Measurements from ENCODE around the gene WLS.

Gene WLS

GRCh38 chr1:68225781-68226180, 6.5 kb downstream of the WLS start:
- DNase-seq: no peak

DNA sequence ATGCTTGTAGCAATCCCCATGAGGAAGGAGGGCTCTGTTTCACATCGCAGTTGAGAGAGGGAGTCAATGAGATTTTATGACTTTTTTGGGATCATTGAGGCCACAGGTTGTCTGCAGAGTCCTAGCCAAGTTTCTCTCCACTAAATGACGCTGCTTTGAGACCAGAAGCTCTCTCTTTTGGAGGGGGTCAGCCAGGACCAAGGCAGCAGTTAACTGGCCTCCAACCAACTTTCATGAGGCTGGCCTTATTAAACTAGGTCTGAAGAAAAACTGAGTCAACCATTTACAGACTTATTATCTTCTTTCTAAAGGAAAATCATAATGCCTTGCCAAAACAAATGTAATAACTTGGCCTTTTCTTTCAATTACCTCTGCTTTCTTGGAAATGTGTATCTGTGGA, 8.6 kb downstream of the WLS start:
- no peak for DNase-seq

GRCh38 chr1:68221980-68222373, 10.3 kb downstream of the WLS start:
- DNase-seq: no peak

DNA sequence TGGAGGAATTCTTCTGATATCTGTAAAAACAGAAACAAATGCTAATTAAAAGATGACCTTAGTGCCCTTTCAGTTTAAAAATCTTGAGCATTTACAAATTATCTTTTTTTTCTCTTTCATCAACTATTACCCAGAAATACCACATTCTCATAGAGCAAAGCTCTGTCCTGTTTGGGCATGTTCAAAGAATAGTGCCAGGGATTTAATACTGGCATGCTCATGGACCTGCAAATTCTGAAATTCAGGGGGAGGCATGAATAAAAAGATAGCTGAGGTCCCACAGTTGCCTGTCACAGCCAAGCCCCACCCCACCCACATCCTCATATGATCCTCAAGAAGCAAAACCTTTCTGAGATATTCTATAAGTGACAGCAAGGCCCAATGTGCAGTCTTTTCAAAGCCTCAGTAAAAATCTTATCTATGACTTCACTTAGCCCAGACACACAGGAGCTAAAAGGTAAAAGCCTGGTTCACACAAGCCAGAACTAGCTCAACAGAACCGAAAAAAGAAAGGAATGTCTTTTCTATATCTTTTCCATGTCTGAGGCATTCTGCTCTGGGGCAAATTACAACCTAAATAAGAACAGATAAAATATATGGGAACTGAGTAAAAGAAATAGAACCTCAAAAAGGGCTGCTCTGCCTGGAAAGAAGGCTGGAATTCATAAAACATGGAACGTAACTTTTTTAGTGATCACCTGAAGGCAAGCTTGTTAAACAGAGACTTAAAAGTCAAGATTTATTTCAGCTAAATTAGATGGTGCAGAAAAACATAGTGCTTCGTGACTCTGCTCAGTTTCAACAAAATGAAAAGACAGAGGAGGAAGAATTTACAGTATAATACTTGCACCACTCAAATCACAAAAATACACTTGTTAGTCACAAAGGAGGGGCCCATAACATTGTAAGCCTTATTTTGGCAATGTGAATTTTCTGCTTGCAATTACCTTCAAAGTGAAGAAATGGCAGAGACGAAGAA, 11.0 kb downstream of the WLS start:
- no peak for DNase-seq

- DNase-seq: no peak
Observed at GRCh38 chr1:68220420-68220819, 11.9 kb downstream of the WLS start.

DNA sequence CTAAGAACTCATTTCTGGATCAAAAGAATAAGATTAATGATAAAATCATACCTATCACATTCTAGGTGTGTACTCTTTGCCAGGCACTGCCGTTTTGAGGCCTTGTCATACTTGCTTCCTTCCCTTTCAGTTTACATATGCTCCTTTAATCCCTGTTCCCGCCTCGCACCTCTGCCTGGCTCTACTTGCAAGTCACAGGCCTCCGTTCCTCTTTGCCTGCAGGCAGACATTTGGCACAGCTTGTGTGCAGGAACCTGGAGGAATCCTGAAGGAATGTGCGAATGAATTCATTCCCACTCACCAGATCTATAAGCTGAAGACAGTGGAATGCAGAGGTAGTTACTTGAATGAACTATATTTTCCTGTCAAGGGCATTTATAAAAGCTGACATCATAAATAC, 13.8 kb downstream of the WLS start:
- no peak for DNase-seq

DNA sequence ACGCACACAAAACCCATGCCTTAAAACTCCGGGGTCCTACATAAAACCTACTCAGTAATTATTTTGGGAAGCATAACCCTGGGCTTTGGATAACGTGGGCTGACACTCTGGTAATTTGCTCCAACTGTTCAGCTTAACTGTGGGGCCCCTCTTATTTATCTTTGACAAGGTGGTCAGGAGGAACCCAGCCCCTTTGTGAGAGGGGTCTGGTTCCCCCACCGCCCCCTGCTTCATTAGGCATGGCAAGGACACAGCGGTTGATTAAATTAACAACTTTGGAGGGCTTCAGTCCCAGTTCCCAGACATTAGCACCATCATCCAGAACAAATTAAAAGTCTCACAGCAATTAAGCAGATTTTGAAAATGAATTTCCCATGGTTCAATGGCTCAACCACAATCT, 14.7 kb downstream of the WLS start:
- no peak for DNase-seq

DNA sequence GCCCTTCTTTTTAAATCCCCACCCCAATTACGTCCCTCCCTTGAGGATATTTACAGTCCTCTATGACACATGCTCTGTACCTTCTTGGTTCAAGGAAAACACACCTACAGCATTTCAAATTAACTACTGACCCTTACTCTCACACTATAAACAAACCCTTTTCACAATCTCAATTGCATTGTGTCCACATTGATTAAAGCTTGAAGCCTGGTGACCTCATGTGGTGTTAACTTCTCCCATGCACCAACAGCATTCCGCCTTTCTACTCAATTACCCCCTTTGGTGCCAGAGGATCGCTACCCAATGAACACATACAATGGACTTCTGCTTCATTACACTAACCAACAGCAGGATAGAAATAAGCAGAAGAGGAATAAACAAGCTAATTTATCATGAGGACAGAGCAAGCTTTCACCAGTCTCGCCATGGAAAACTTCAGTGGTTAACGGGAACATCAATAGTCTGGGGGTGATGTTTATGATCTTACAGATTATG, 15.2 kb downstream of the WLS start:
- no peak for DNase-seq

DNA sequence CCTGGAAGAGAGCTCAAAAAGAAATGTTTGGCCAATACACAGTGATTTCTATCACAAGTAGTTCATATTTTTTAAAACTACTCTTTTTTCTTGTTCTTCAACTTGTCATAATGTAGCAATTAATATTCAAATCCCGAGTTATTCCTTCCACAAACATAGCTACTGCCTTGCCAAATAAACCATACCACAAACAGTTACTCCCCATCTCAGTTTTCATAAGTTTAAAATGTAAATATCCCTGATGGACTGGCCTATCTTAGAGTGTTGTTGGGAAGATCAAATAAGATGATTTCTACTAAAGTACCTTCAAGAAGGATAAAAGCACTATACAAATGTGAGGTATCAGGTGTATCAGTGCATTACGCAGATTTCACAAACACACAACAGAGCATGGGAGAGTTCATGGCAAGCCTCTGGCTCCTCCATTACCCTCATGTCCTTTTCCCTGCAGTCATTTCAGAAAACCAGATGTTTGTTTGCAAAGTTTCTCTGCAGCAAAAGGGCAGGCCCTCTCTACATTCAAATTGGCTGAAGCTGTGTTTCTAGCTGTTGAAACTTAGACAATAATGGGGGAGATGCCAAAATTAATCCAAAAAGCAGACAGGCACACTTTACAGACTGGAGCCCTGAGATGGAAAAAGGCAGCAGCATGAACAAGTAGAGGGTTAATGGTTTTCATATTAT, 16.1 kb downstream of the WLS start:
- DNase-seq: no peak

DNA sequence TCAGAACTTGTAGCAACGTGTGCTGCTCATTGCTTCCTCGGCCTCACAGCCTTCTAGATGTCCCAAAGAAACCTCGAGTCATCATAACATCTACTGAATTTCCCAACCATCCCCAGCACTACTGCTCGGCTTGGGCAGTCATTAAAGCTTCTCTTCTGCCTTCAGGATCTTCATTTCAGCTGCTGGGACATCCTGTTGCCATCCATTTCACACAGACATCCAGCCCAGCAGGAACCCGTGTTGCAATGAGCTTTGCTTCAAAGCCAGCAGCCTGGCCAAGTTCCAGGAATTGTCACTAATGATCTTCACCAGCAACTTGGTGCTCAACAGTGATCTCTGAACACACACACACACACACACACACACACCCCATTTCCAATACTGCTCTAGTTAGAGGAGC, 18.5 kb downstream of the WLS start:
- no peak for DNase-seq

- DNase-seq: no peak
Observed at GRCh38 chr1:68211761-68212380, 20.5 kb downstream of the WLS start.

DNA sequence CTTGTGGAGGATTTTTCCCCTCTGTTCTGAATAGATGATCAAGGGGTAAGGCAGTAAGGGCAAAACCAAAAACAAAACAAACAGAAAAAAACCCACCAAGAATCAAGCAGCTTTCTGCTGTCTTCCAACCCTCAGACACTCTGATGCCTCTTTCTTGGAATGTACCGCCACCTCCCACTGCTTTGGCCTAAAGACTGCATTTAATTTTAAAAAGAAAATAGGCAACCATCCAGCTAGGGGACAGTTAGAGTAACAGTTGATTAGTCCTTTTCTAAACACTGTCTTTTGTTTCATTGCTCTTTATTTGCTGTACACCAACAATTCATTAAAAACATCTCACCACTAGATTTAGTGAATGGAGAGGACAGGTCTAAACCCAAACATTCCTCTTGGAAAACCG, 21.5 kb downstream of the WLS start:
- no peak for DNase-seq

GRCh38 chr1:68210027-68210426, 22.3 kb downstream of the WLS start:
- no peak for DNase-seq

- no peak for DNase-seq
Observed at GRCh38 chr1:68206848-68207689, 25.3 kb downstream of the WLS start.

- DNase-seq: no peak
Observed at GRCh38 chr1:68205794-68206358, 26.4 kb downstream of the WLS start.

- no peak for DNase-seq
Observed at GRCh38 chr1:68204977-68205630, 27.2 kb downstream of the WLS start.

- DNase-seq: no peak
Observed at GRCh38 chr1:68202239-68202832, 30.0 kb downstream of the WLS start.

DNA sequence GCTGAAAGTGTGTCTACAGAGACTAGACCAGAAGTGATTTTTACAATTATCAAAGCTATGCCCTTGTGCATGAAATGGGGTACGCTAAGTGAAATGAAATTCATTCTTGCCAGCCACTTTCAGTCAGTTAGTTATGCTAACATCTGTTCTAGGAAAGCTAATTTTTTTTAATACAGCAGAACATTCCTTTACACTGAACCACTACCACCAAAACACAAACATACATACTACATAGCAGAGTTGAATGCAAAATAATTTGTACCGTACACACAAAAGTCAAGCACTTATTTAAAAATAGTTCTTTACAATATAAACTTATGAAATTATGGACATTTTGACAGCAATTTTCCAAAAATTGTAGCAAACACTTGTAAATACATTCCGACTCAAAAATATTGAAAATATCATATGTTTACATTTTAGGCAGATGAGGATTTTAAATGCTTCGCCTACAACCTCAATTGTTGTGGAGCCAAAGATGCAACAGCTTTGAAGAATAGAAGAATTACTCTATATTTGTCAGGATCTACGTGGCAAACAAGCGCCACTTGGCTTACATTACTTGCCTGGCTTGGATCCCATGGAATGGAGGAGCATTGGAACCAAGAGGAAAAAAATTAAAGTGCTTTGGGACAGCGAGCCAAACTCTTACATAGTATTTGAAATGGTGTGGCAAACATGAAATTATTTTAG, 30.6 kb downstream of the WLS start:
- DNase-seq: no peak

DNA sequence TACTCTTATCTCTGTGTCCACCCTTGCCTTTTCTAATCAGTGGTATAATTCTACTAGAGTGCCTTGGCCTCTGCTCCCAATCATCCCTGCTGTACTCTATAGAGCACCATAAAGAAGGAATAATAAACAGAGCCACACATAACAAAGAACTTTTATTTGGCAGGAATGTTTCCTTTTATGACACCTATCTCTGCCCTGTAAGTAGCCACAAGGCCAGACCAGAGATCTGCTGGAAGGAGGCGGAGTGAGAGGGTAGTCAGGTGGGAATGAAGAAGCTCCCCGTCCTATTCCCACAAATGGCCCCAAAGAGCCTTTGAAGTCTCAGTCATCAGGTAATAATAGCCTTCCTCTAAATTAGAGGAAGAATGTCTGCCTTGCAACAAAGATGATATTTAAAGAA, 32.7 kb downstream of the WLS start:
- DNase-seq: no peak

- no peak for DNase-seq
Observed at GRCh38 chr1:68198752-68199151, 33.6 kb downstream of the WLS start.

- no peak for DNase-seq
Observed at GRCh38 chr1:68197891-68198290, 34.4 kb downstream of the WLS start.

Measured in stimulated activated naive CD4-positive, alpha-beta T cell treated with Interleukin-2 at 50 U/mL for 16 hours (primary cell).